Skeletal muscle tissue (tissue), 4 donors: ENCODE measurements around the gene SMIM22. TPM values are rescaled to one million over a fixed set of nuclear protein-coding genes. Genes with fewer than 3 reads are reported as not detected.

Source experiments
- H3K27ac ChIP-seq: one replicate; pipeline ENCODE4 v1.7.0; 2013; ENCODE audit warnings: mild to moderate bottlenecking, low read depth, low read length, inconsistent platforms
- H3K27me3 ChIP-seq, 3 donors: one replicate each; pipeline ENCODE4 v1.7.0; 2013; ENCODE audit warnings: low read length in 3 of 3; ENCODE audit not compliant: control insufficient read depth in 3 of 3, insufficient read depth in 3 of 3
- H3K36me3 ChIP-seq, 3 donors: one replicate each; pipeline ENCODE4 v1.7.0; 2013; ENCODE audit warnings: low read length in 3 of 3; ENCODE audit not compliant: control insufficient read depth in 3 of 3, insufficient read depth in 3 of 3
- H3K4me1 ChIP-seq, 3 donors: one replicate each; pipeline ENCODE4 v1.7.0; 2013; ENCODE audit warnings: low read length in 3 of 3, mild to moderate bottlenecking in 3 of 3; ENCODE audit not compliant: control insufficient read depth in 3 of 3, insufficient read depth in 3 of 3
- H3K4me3 ChIP-seq, 3 donors: one replicate each; pipeline ENCODE4 v1.7.0; 2013; ENCODE audit warnings: low read length in 3 of 3
- H3K9ac ChIP-seq, 3 donors: one replicate each; pipeline ENCODE4 v1.7.0; 2013; ENCODE audit warnings: low read length in 3 of 3, mild to moderate bottlenecking in 3 of 3, moderate library complexity in 2 of 3, low read depth in 1 of 3
- H3K9me3 ChIP-seq, 3 donors: one replicate each; pipeline ENCODE4 v1.7.0; 2013; ENCODE audit warnings: low read length in 3 of 3; ENCODE audit not compliant: control insufficient read depth in 3 of 3
- total RNA-seq: library from RNA; depleted of rRNA; stranded (reverse); fragments of >200 nt; gene quantifications from one replicate; pipeline ENCODE4 v1.2.3, GENCODE V29; 2014
- donor health status: Osteomylitis.

Gene SMIM22
- total RNA-seq, 1 donor from 2014 or later: not detected

- no peak overlapping the region for H3K9ac ChIP-seq
- H3K27ac ChIP-seq: no peak overlapping the region
- H3K4me3 ChIP-seq: no peak overlapping the region
- H3K36me3 ChIP-seq: peaks cover 53 to 68% (median 67%) of the 10 kb centered on the region in 3 donors
- H3K4me1 ChIP-seq: no peaks in the 10 kb centered on the region
- H3K27me3 ChIP-seq: no peaks in the 10 kb centered on the region
- no peaks in the 10 kb centered on the region for H3K9me3 ChIP-seq
These were observed 40.3 kb upstream of the SMIM22 start for GRCh38 chr16:4754865-4755264.

GRCh38 chr16:4755687-4756086, 39.5 kb upstream of the SMIM22 start:
- Histone ChIP-seq H3K4me3 (no peak overlapping the region), H3K4me1 (no peaks in the 10 kb centered on the region), H3K27me3 (no peaks in the 10 kb centered on the region), H3K9me3 (no peaks in the 10 kb centered on the region), H3K36me3 (peaks cover 59 to 74% (median 70%) of the 10 kb centered on the region in 3 donors), H3K27ac (no peak overlapping the region), H3K9ac (no peak overlapping the region)

GRCh38 chr16:4760221-4760910, 34.8 kb upstream of the SMIM22 start:
- Histone ChIP-seq H3K9ac (no peak overlapping the region), H3K9me3 (no peaks in the 10 kb centered on the region), H3K36me3 (peaks cover 49 to 67% (median 62%) of the 10 kb centered on the region in 3 donors), H3K4me1 (peaks cover 2 to 7% (median 5%) of the 10 kb centered on the region in 3 donors), H3K27me3 (no peaks in the 10 kb centered on the region), H3K27ac (no peak overlapping the region), H3K4me3 (no peak overlapping the region)

- peaks cover 48 to 60% (median 58%) of the 10 kb centered on the region in 3 donors for H3K36me3 ChIP-seq
These were observed 33.0 kb upstream of the SMIM22 start for GRCh38 chr16:4762205-4762604.

GRCh38 chr16:4763791-4764190, 31.4 kb upstream of the SMIM22 start:
- Histone ChIP-seq H3K27me3 (no peaks in the 10 kb centered on the region), H3K4me3 (no peak overlapping the region), H3K36me3 (peaks cover 40 to 50% (median 50%) of the 10 kb centered on the region in 3 donors), H3K9ac (no peak overlapping the region), H3K27ac (no peak overlapping the region), H3K9me3 (no peaks in the 10 kb centered on the region), H3K4me1 (peaks cover 21 to 30% (median 23%) of the 10 kb centered on the region in 3 donors)

More at GRCh38 chr16:4762205-4762604, 33.0 kb upstream of the SMIM22 start:
- no peak overlapping the region for H3K4me3 ChIP-seq
- peaks cover 16 to 20% (median 18%) of the 10 kb centered on the region in 3 donors for H3K4me1 ChIP-seq
- no peaks in the 10 kb centered on the region for H3K9me3 ChIP-seq
- H3K27ac ChIP-seq: no peak overlapping the region
- H3K9ac ChIP-seq: no peak overlapping the region
- H3K27me3 ChIP-seq: no peaks in the 10 kb centered on the region

- peaks cover 25 to 36% (median 28%) of the 10 kb centered on the region in 3 donors for H3K4me1 ChIP-seq
- H3K4me3 ChIP-seq: peak overlapping the region; percentile 80 to 86 (median 85)
- H3K9ac ChIP-seq: peak overlapping the region; percentile 87 to 98 (median 89)
- no peaks in the 10 kb centered on the region for H3K9me3 ChIP-seq
- no peaks in the 10 kb centered on the region for H3K27me3 ChIP-seq
- peak overlapping the region; percentile 2 for H3K27ac ChIP-seq
- peaks cover 24 to 32% (median 31%) of the 10 kb centered on the region in 3 donors for H3K36me3 ChIP-seq
These were observed 29.4 kb upstream of the SMIM22 start for GRCh38 chr16:4765511-4766474.

GRCh38 chr16:4766875-4767628, 28.1 kb upstream of the SMIM22 start, which contains the start of gene ZNF500:
TSS of gene ZNF500 (minus strand) at chr16:4767162. CDS start at chr16:4765978, 1,184 bp downstream.
- peaks cover 25 to 36% (median 28%) of the 10 kb centered on the region in 3 donors for H3K4me1 ChIP-seq
- H3K27ac ChIP-seq: peak within 1 kb of the TSS; percentile 80
- H3K9me3 ChIP-seq: no peaks in the 10 kb centered on the region
- peaks cover 20 to 25% (median 24%) of the 10 kb centered on the region in 3 donors for H3K36me3 ChIP-seq
- no peaks in the 10 kb centered on the region for H3K27me3 ChIP-seq
- peak within 1 kb of the TSS; percentile 80 to 87 (median 85) for H3K4me3 ChIP-seq
- H3K9ac ChIP-seq: peak within 1 kb of the TSS; percentile 87 to 98 (median 89)

GRCh38 chr16:4767872-4768548, 27.2 kb upstream of the SMIM22 start:
- Histone ChIP-seq H3K4me1 (peaks cover 25 to 36% (median 28%) of the 10 kb centered on the region in 3 donors), H3K9ac (peak overlapping the region; percentile 69 to 84 (median 73)), H3K9me3 (no peaks in the 10 kb centered on the region), H3K27ac (peak overlapping the region; percentile 80), H3K36me3 (peaks cover 14 to 20% (median 15%) of the 10 kb centered on the region in 3 donors), H3K4me3 (peak overlapping the region; percentile 79 to 87 (median 83)), H3K27me3 (no peaks in the 10 kb centered on the region)
